ENCODE results near the gene NCEH1.

Gene NCEH1

DNA sequence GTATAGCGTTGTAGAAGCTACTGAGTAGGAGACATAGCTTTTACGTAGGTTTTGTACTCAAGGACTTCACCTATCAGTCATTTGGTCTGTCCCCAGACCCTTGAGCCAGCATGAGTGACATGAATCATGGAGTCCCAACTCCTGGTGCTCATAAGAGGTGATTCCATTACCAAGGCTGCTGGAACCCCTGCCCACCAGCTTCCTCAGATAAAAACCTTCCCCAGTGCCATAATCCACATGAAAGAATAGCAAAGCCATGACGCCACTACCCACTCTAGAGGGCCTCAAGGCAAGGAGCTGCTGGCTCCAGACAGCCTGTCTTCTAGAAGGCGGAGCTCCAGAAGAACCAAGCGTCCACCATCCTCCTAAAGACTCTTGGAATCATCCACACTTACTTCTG is 69.6 kb downstream of the NCEH1 start:
- no peak for DNase-seq (ENCODE audit: low read depth)
- H3K4me3 ChIP-seq (ENCODE audit: control insufficient read depth, low read depth, low read length) = no peak overlapping the region
- TF ChIP-seq, protein P1, sequence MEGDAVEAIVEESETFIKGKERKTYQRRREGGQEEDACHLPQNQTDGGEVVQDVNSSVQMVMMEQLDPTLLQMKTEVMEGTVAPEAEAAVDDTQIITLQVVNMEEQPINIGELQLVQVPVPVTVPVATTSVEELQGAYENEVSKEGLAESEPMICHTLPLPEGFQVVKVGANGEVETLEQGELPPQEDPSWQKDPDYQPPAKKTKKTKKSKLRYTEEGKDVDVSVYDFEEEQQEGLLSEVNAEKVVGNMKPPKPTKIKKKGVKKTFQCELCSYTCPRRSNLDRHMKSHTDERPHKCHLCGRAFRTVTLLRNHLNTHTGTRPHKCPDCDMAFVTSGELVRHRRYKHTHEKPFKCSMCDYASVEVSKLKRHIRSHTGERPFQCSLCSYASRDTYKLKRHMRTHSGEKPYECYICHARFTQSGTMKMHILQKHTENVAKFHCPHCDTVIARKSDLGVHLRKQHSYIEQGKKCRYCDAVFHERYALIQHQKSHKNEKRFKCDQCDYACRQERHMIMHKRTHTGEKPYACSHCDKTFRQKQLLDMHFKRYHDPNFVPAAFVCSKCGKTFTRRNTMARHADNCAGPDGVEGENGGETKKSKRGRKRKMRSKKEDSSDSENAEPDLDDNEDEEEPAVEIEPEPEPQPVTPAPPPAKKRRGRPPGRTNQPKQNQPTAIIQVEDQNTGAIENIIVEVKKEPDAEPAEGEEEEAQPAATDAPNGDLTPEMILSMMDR (IDR thresholded peaks at IDR 0.05; ENCODE audit: control insufficient read depth, insufficient read depth, low read depth, low read length, missing control alignments) = no peak

DNA sequence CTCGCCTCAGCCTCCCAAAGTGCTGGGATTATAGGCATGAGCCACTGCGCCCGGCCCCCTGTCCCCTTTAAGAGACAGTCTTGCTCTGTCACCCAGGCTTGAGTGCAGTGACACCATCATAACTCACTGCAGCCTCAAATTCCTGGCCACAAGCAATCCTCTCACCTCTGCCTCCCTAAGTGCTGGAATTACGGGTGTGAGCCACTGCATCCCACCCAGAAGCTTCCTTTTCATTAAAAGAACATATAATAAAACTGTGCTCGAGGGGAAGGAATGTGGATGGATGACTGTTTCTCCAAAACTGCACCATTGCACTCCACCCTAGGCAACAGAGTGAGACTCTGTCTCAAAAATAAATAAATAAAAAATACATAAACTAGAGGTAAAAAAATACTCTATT is 70.1 kb downstream of the NCEH1 start:
- TF ChIP-seq, protein P1 (IDR thresholded peaks at IDR 0.05; ENCODE audit: control insufficient read depth, insufficient read depth, low read depth, low read length, missing control alignments) = no peak
- no peak overlapping the region for H3K4me3 ChIP-seq (ENCODE audit: control insufficient read depth, low read depth, low read length)

DNA sequence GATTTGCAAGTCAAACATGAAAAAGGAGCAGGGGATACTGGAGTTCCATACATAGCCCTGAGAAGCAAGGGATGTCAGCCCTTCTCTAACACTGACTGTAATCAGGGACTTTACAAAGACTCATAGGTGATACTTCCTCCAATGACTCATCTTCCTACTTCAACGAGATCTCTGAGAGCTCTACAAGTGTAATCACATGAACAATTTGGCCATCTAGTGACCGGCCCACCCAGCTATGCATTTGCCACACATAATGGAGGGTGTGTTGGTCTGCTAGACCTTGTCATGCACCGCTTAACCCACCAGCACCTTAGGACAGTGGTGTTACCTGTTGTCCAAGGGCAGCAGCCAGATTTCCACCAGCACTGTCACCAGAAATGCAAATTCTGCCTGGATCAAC is 75.3 kb downstream of the NCEH1 start:
- TF ChIP-seq, protein P1 (IDR thresholded peaks at IDR 0.05; ENCODE audit: control insufficient read depth, insufficient read depth, low read depth, low read length, missing control alignments) = no peak
- no peak for DNase-seq (ENCODE audit: low read depth)

More for the DNA sequence above, 70.1 kb downstream of the NCEH1 start:
- DNase-seq (ENCODE audit: low read depth) = no peak

DNA sequence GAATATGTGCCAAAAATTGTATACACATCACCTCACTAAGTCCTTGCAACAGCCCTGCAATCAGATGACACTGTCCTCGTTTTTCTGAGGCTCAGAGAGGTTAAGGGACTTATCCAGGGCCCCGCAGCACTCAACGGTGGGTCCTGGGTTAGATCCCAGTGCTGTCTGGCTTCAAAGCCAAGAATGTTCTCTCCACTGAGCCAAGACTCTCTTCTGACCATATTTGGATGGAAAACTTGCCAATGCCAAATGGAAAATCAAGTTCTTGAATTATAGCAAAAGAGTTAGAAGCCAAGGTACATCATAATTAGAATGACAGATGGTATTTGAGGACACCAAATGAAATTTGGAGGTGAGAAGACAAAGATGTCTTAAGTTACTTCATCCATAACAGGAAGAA is 75.9 kb downstream of the NCEH1 start:
- DNase-seq (ENCODE audit: low read depth) = no peak
- no peak overlapping the region for H3K4me3 ChIP-seq (ENCODE audit: control insufficient read depth, low read depth, low read length)
- TF ChIP-seq, protein P1 (IDR thresholded peaks at IDR 0.05; ENCODE audit: control insufficient read depth, insufficient read depth, low read depth, low read length, missing control alignments) = no peak

More for the DNA sequence above, 75.3 kb downstream of the NCEH1 start:
- no peak overlapping the region for H3K4me3 ChIP-seq (ENCODE audit: control insufficient read depth, low read depth, low read length)

DNA sequence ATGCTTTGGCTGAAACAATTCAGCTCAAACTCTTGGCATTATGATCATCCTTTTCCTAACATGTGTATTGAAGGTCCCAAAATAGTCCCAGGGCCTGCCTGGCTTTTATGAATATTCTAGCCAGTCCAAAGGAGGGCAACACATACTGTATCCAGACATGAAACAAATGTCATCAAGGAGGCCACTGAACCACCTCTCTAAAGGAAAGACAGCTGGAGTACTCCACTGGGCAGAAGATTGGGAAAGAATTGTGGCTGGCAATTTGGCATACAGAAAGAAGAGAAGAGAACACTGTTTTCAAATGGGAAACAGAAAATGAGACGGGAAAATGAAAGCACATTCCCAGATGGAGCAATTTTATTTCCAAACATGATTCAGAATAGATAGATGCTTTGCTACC is 80.6 kb downstream of the NCEH1 start:
- no peak overlapping the region for H3K4me3 ChIP-seq (ENCODE audit: control insufficient read depth, low read depth, low read length)
- no peak for DNase-seq (ENCODE audit: low read depth)
- TF ChIP-seq, protein P1 (IDR thresholded peaks at IDR 0.05; ENCODE audit: control insufficient read depth, insufficient read depth, low read depth, low read length, missing control alignments) = no peak

DNA sequence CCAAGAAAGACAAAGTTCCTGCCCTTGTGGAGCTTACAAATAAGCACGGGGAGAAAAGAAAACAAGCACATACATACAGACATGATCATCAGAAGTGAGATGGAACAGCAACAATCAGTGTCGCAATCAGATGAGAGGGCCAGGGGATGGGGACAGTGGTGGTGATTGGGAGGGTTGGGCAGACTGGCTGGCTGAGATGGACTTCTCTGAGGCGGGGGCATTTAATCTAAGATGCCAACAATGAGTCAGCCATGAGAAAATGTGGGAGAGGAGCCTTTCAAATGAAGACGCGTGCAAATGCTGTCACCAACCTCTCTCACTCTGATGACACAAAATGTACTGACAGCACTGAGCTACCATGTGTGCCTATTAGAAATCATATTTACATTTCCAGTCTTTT is 81.4 kb downstream of the NCEH1 start:
- no peak for DNase-seq (ENCODE audit: low read depth)
- H3K4me3 ChIP-seq (ENCODE audit: control insufficient read depth, low read depth, low read length) = no peak overlapping the region
- TF ChIP-seq, protein P1 (IDR thresholded peaks at IDR 0.05; ENCODE audit: control insufficient read depth, insufficient read depth, low read depth, low read length, missing control alignments) = no peak
